ENCODE data around the gene ZSCAN4.

DNA sequence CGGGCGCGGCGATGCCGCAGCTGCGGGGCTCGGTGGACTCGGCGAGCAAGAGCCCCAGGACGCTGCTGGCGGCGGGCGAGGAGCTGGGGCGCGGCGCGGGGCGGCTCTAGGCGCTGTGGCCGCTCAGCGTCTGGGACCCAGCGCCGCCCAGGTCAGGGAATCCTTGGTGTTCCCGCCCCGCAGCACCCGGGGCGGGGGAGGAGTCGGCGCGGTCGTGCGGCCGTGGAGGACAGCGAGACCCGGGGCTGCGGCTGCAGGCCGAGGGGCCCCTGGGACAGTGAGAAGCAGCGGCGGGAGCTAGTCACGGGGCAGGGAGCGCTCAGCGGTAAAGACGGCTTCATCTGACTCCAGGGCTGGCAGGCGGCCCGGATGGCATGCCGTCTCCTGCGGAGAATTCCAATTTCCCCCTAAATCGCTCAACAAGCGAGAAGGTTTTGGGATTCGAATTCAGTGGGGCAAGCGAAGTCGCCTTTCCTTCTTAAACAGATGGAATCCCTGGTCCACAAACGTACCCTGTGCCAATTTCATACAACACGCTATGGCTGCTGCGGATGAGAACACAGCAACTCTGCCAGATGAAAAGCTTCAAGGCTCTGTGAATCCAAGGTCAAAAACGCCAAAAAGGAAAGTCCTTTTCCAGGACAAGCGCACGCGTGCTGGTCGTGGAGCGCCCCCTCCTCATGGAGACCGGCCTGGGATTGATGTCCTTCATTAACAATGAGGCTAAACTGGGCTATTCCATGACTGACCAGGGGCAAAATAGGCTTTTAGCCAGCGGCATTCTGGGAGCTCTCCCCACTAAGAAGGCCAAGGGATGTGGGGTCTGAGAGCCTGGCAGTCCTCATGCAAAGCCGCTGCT is 4.2 kb upstream of the ZSCAN4 start:
- TF ChIP-seq, protein P1, sequence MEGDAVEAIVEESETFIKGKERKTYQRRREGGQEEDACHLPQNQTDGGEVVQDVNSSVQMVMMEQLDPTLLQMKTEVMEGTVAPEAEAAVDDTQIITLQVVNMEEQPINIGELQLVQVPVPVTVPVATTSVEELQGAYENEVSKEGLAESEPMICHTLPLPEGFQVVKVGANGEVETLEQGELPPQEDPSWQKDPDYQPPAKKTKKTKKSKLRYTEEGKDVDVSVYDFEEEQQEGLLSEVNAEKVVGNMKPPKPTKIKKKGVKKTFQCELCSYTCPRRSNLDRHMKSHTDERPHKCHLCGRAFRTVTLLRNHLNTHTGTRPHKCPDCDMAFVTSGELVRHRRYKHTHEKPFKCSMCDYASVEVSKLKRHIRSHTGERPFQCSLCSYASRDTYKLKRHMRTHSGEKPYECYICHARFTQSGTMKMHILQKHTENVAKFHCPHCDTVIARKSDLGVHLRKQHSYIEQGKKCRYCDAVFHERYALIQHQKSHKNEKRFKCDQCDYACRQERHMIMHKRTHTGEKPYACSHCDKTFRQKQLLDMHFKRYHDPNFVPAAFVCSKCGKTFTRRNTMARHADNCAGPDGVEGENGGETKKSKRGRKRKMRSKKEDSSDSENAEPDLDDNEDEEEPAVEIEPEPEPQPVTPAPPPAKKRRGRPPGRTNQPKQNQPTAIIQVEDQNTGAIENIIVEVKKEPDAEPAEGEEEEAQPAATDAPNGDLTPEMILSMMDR (IDR thresholded peaks at IDR 0.05 in 8 of 11, conservative IDR thresholded peaks at IDR 0.05 in 3 of 11): no peak
- no peak for TF ChIP-seq POLR2A (IDR thresholded peaks at IDR 0.05)

Data from spleen (tissue), 7 donors.